Karpas-422 (cell line): ENCODE data around the gene NUP210. TPM values are rescaled to one million over a fixed set of nuclear protein-coding genes. Genes with fewer than 3 reads are reported as not detected.

Experiments used
- DNase-seq: peaks from one replicate; pipeline ENCODE4 v3.0.0-alpha.2; 2015
- H2AFZ ChIP-seq: fragments of 200-600 bp; sonication (generic); 2 replicates; pipeline ENCODE4 v1.6.1; 2014; ENCODE audit warnings: antibody characterized with exemption, low read length, mixed read lengths
- H3K27ac ChIP-seq: fragments of 200-600 bp; sonication (generic); 2 replicates; pipeline ENCODE4 v1.5.1; 2014; ENCODE audit warnings: mild to moderate bottlenecking, low read length, moderate library complexity
- H3K27me3 ChIP-seq: fragments of 200-600 bp; sonication (generic); 2 replicates; pipeline ENCODE4 v1.6.1; 2014; ENCODE audit warnings: low read length, mixed read lengths
- H3K36me3 ChIP-seq: fragments of 200-600 bp; sonication (generic); 2 replicates; pipeline ENCODE4 v1.6.1; 2014; ENCODE audit warnings: low read length, mixed read lengths; ENCODE audit not compliant: insufficient read depth
- H3K4me1 ChIP-seq: fragments of 200-600 bp; sonication (generic); 2 replicates; pipeline ENCODE4 v1.6.1; 2014; ENCODE audit warnings: mild to moderate bottlenecking, low read length, mixed read lengths
- H3K4me2 ChIP-seq: fragments of 200-600 bp; sonication (generic); 2 replicates; pipeline ENCODE4 v1.6.1; 2014; ENCODE audit warnings: low read length, low read depth, mild to moderate bottlenecking; ENCODE audit not compliant: poor library complexity, severe bottlenecking
- H3K4me3 ChIP-seq: fragments of 200-600 bp; sonication (generic); 2 replicates; pipeline ENCODE4 v1.5.1; 2014; ENCODE audit warnings: mild to moderate bottlenecking, antibody characterized with exemption, low read length, mixed read lengths
- H3K79me2 ChIP-seq: fragments of 200-600 bp; sonication (generic); 2 replicates; pipeline ENCODE4 v1.6.1; 2014; ENCODE audit warnings: mild to moderate bottlenecking, low read length, mixed read lengths
- H3K9ac ChIP-seq: fragments of 200-600 bp; sonication (generic); 2 replicates; pipeline ENCODE4 v1.6.0; 2014; ENCODE audit warnings: low read length
- H3K9me2 ChIP-seq: fragments of 200-600 bp; sonication (generic), shearing (Covaris generic); replicated peaks from 2 replicates; pipeline ENCODE4 v1.6.0; 2014; ENCODE audit warnings: mild to moderate bottlenecking, low read length, moderate library complexity; ENCODE audit not compliant: insufficient read depth
- H3K9me3 ChIP-seq: fragments of 300-700, 200-600 bp; sonication (generic); 2 replicates; pipeline ENCODE4 v1.6.1; 2014; ENCODE audit warnings: low read length, mixed read lengths
- H4K20me1 ChIP-seq: fragments of 200-600 bp; sonication (generic); 2 replicates; pipeline ENCODE4 v1.6.1; 2014; ENCODE audit warnings: mild to moderate bottlenecking, antibody characterized with exemption, low read length, low read depth; ENCODE audit not compliant: insufficient read depth
- total RNA-seq: library from RNA; depleted of rRNA; stranded (reverse); fragments of >200 nt; shearing (Covaris generic); gene quantifications from 2 replicates; pipeline ENCODE4 v1.2.3, GENCODE V29; 2014; ENCODE audit warnings: low replicate concordance

Gene NUP210
- total RNA-seq, 1 experiment from 2014 or later, result 87.7 TPM

DNA sequence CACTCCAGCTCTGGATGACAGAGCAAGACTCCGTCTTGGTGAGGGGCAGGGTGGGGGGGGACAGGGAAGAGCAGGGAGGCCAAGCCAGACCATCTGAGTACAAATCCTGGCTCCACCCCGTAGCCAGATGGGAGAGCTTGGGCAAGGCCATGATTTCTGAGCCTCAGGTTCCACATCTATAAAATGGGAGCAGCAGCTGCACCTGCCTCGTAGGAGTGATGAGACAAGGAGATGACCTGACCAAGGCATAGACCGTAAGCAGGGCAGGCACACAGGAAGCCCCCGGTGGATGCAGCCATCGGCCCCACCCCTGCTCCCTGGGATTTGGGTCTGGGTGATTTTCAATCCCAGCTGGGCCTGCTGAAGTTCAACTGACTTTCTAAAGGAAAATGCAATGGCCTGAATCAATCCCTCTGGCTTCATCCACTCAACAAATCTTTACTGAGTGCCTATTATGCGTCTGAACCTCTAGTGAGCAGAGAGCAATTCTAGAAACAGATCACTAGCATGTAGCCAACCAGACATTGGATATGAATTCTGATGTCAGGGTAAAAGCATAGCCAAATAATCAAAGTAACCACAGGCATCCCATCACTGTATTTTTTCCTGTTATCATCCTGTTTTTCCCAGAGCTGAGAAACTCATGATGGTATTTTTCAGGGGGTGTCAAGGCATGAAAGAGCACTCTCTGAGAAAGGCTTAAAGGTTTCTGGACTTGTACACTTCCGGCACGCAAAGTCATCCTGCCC lies 141.2 kb downstream of the NUP210 start:
- no peak overlapping the region for H3K4me2 ChIP-seq
- H3K79me2 ChIP-seq, result peaks cover 3% of the 10 kb centered on the region; the same call in 1 of the 2 replicates
- 0 out of 2 replicates have a peak, but pooled peaks cover 4% of the 10 kb centered on the region for H3K36me3 ChIP-seq
- H3K4me3 ChIP-seq, result no peak overlapping the region
- peaks cover 13% of the 10 kb centered on the region for H3K4me1 ChIP-seq
- peaks cover 12% of the 10 kb centered on the region; the same call in 1 of the 2 replicates for H4K20me1 ChIP-seq
- DNase-seq, result no peak
- H3K9ac ChIP-seq, result no peak overlapping the region
- H3K27me3 ChIP-seq, result no peaks in the 10 kb centered on the region
- no peaks in the 10 kb centered on the region for H3K9me2 ChIP-seq
- H3K9me3 ChIP-seq, result no peaks in the 10 kb centered on the region
- no peak overlapping the region for H3K27ac ChIP-seq
- H2AFZ ChIP-seq, result no peak overlapping the region

DNA sequence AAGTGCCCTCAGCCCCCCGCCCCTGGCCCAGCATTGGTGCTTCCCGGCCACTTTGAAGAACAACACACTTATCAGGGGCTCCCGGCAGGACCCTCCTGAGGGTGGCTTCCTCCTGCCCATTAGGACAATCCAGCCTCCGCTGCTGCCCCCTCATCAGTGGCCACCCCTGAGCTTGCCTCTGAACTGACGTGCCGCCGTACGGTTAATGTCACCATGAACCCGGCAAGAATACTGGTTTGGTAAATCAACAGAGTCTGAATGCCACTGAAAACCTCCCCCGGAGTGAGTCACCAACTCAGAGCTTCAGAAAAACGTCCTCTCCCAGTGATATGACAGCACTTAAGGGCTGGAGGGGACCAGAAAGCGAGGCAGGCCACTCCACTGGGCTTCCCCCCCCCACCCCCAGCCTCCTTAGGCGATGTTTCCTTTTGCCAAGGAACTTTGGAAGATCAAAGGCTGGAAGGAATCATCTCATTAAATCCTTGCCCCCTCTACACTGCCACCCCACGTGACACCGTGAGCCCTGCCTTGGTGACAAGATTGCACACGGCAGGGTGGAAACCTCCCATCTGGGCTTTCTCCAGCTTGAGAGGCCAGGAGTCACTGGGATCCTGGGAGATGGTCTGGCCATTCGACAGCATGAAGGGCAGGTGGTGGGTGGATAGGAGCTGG lies 142.1 kb downstream of the NUP210 start:
- Histone ChIP-seq H4K20me1 (peaks cover 12% of the 10 kb centered on the region; the same call in 1 of the 2 replicates), H3K9ac (no peak overlapping the region), H3K27ac (no peak overlapping the region), H3K4me1 (peaks cover 13% of the 10 kb centered on the region), H3K27me3 (no peaks in the 10 kb centered on the region), H3K79me2 (peaks cover 3% of the 10 kb centered on the region; the same call in 1 of the 2 replicates), H3K36me3 (peaks cover 4% of the 10 kb centered on the region; the same call in 1 of the 2 replicates), H3K9me3 (no peaks in the 10 kb centered on the region), H3K4me3 (no peak overlapping the region), H3K4me2 (no peak overlapping the region), H2AFZ (no peak overlapping the region), H3K9me2 (no peaks in the 10 kb centered on the region)
- no peak for DNase-seq

DNA sequence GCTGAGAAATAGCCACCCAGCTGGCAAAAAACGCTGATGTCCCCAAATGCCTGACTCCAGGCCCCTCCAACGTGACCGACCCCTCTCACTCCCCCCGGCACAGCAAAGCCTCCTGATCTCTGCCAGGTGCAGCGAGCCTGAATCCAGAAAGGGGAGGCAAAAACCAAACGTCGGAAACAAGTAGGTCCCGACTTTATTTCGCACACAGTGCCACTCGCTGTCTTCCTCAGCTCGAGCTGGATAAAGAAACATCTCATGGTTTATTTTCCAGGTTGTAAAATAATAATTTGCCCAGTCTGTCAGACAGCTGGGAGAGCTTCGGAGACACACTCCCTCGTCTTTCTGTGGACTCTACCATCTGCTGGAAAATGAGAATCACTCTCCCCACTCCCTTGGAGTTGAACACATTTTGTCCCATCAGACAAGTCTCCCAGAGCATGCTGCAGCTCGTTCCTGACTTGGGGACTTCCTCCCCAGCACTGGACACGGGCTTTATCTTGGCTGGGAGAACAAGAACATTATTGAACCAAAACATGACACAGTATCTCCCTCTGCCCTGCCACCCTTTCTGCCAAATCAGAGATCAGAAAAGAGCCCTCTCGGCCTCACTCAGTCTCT lies 142.8 kb downstream of the NUP210 start:
- Histone ChIP-seq H4K20me1 (peaks cover 12% of the 10 kb centered on the region; the same call in 1 of the 2 replicates), H2AFZ (no peak overlapping the region), H3K4me3 (no peak overlapping the region), H3K4me1 (peaks cover 13% of the 10 kb centered on the region), H3K36me3 (peaks cover 5% of the 10 kb centered on the region; the same call in 1 of the 2 replicates), H3K27ac (no peak overlapping the region), H3K9me2 (no peaks in the 10 kb centered on the region), H3K27me3 (no peaks in the 10 kb centered on the region), H3K79me2 (peaks cover 8% of the 10 kb centered on the region; the same call in 1 of the 2 replicates), H3K9ac (no peak overlapping the region), H3K4me2 (no peak overlapping the region), H3K9me3 (no peaks in the 10 kb centered on the region; the same call in 1 of the 2 replicates)
- DNase-seq, result no peak

DNA sequence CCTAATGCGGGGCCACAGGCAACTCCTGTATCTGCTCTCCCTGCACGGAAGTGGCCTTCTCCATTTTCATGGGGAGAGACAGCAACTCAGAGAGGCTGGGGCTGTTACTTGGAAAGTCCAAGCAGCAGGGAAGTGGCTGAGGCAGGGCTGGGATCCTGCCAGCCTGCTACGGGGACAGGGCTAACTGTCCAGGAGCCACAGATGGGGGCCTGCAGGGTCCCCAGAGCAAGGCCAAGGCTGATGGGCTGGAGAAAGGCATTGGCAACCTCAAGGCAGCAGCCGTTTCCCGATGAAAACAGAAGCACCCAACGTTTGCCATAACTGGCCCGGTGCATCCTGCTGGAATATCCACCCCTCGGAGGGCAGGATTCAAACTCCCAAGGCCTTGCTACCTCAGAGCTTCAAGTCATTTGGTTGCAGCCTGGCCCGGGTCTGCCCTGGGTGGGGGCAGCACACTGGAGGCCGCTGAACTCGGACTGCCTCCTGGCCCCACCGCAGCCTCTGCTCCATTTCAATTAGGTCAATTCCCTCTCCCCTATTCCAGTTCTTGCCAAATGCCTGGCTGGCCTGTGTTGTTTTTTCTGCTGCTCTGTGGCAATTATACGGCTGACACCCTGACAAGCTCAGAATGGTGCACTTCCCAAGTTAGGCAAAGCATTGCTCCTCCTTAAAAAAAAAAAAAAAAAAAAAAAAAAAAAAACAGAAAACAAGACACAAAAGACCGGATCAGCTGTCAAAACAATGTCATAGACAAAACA lies 143.5 kb downstream of the NUP210 start:
- H3K79me2 ChIP-seq, result peaks cover 12% of the 10 kb centered on the region; the same call in 1 of the 2 replicates
- H3K9me3 ChIP-seq, result no peaks in the 10 kb centered on the region; the same call in 1 of the 2 replicates
- no peak overlapping the region for H3K4me3 ChIP-seq
- H3K4me2 ChIP-seq, result no peak overlapping the region
- peaks cover 8% of the 10 kb centered on the region; the same call in 1 of the 2 replicates for H3K36me3 ChIP-seq
- H3K27ac ChIP-seq, result no peak overlapping the region
- DNase-seq, result no peak
- peaks cover 12% of the 10 kb centered on the region; the same call in 1 of the 2 replicates for H4K20me1 ChIP-seq
- peaks cover 13% of the 10 kb centered on the region for H3K4me1 ChIP-seq
- no peaks in the 10 kb centered on the region for H3K9me2 ChIP-seq
- no peaks in the 10 kb centered on the region for H3K27me3 ChIP-seq
- no peak overlapping the region for H3K9ac ChIP-seq
- no peak overlapping the region for H2AFZ ChIP-seq

DNA sequence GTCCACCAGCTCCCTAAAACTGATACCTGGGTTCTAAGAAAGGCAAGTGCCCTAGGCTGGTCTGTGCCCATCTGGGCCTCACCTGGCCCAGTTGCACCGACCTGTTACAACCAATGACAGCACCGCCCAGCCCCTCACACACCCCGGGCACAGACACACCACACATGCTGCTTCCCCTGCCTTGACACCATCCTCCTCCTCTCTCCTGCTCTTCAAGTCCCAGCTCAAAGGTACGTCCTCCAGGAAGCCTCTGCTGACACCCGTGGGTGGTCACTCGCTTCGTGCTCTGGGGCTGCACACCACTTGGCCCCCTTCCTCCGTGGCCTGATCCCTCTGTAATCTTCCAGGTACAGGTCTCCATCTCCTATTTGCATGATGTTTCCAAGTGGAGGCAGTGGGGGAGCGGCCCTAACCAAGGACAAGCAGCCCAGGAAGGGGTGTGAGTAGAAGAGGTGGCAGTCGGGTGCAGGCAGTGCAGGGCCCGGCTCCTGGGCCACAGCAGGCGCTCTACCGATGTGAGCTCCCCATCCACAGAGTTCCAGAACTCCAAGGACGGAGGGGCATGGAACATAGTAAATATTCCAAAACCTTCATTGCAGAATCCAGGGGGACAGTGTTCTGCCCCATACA lies 144.6 kb downstream of the NUP210 start:
- Histone ChIP-seq H3K4me1 (peaks cover 13% of the 10 kb centered on the region), H3K36me3 (peaks cover 12% of the 10 kb centered on the region), H3K4me3 (no peak overlapping the region), H3K27me3 (no peaks in the 10 kb centered on the region), H3K79me2 (peaks cover 12% of the 10 kb centered on the region; the same call in 1 of the 2 replicates), H3K4me2 (no peak overlapping the region), H2AFZ (no peak overlapping the region), H3K27ac (no peak overlapping the region), H4K20me1 (peaks cover 8% of the 10 kb centered on the region; the same call in 1 of the 2 replicates), H3K9me2 (no peaks in the 10 kb centered on the region), H3K9ac (no peak overlapping the region), H3K9me3 (no peaks in the 10 kb centered on the region; the same call in 1 of the 2 replicates)
- no peak for DNase-seq

DNA sequence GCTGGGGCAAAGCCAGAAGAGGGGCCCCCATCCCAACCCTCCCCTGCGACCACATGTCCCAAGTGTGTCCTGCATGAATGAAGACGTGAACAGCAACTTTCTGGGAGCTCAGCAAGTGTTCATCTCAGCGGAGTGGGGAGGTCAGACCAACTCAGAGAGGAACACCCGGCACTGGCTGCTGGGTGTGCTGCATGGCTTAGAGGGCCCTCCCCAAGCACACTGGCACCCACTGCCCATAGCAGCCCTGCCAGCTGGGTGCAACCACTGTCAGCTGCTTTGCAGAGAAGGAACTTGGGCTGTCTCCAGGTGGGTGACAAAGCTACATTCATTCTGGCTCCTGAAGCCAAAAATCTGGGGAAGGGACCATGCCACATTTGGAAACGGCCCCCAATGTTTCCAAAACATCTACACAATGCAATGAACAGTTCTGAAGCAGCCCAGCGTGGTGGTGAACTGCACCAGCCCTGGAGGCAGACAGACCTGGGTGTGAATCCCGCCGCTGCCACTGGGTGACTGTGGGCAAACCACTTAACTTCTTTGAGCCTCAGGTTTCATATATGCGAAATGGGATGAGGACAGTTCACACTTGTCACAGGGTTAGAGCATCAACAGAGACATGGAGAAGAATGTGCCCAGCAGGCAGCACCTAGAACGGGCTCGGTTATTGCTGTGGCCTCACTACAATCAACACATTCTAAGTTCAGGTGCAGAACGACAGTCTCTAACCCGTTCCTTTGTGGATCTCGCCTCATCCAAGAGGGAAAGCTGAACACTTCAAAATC lies 145.4 kb downstream of the NUP210 start:
- H3K9ac ChIP-seq, result no peak overlapping the region
- no peaks in the 10 kb centered on the region; the same call in 1 of the 2 replicates for H3K9me3 ChIP-seq
- H3K4me2 ChIP-seq, result no peak overlapping the region
- no peak overlapping the region for H2AFZ ChIP-seq
- H4K20me1 ChIP-seq, result 0 out of 2 replicates have a peak, but pooled peaks cover under 1% of the 10 kb centered on the region
- no peak overlapping the region for H3K4me3 ChIP-seq
- H3K79me2 ChIP-seq, result peaks cover 10% of the 10 kb centered on the region
- no peaks in the 10 kb centered on the region for H3K9me2 ChIP-seq
- no peak for DNase-seq
- peaks cover 17% of the 10 kb centered on the region for H3K36me3 ChIP-seq
- H3K4me1 ChIP-seq, result peaks cover 13% of the 10 kb centered on the region
- H3K27me3 ChIP-seq, result no peaks in the 10 kb centered on the region
- no peak overlapping the region for H3K27ac ChIP-seq

DNA sequence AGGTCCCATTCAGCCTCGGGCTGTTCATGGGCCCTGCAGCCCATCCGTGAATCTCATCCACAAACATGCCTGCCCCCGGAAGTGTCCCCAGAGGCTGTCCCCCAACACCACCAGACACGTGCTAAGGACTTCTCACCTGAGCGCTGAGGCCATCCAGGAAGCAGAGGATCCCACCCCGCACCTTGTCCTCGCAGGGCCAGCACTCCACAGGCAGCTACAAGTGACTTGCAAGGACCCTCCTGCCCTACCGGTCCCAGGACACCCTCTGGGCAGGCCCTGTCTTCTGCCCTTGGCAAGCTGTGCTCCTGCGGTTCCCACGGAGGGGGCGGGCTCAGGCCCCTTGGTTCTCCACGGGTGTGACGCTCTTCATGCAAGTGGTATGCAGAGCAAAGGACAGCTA lies 146.0 kb downstream of the NUP210 start:
- DNase-seq, result no peak
- Histone ChIP-seq H3K79me2 (peaks cover 13% of the 10 kb centered on the region; the same call in 1 of the 2 replicates), H4K20me1 (no peaks in the 10 kb centered on the region), H3K36me3 (peaks cover 17% of the 10 kb centered on the region), H3K9ac (no peak overlapping the region), H2AFZ (no peak overlapping the region), H3K4me1 (peaks cover 13% of the 10 kb centered on the region), H3K4me2 (no peak overlapping the region), H3K27ac (no peak overlapping the region), H3K27me3 (no peaks in the 10 kb centered on the region), H3K9me2 (no peaks in the 10 kb centered on the region), H3K4me3 (no peak overlapping the region), H3K9me3 (no peaks in the 10 kb centered on the region; the same call in 1 of the 2 replicates)
